H9 (cell line): ENCODE measurements around the gene SDHB. TPM values are rescaled to one million over a fixed set of nuclear protein-coding genes. Genes with fewer than 3 reads are reported as not detected.

Experiments used
- DNase-seq: peaks from one replicate; pipeline ENCODE4 v3.0.0-alpha.2; 2017
- H2AFZ ChIP-seq: one replicate; pipeline ENCODE4 v1.6.1; 2013; ENCODE audit warnings: mild to moderate bottlenecking, low read length, control low read depth, moderate library complexity
- H2AK5ac ChIP-seq: 2 replicates; pipeline ENCODE4 v1.6.1; 2013; ENCODE audit warnings: low read length, control low read depth, mixed read lengths; ENCODE audit not compliant: insufficient read length
- H2BK120ac ChIP-seq: one replicate; pipeline ENCODE4 v1.6.1; 2013; ENCODE audit warnings: low read depth, mild to moderate bottlenecking, low read length, control low read depth, inconsistent platforms; ENCODE audit not compliant: poor library complexity, severe bottlenecking
- H2BK12ac ChIP-seq: 2 replicates; pipeline ENCODE4 v1.6.1; 2013; ENCODE audit warnings: low read length, control low read depth, mixed read lengths, low read depth; ENCODE audit not compliant: insufficient read length
- H2BK15ac ChIP-seq: 2 replicates; pipeline ENCODE4 v1.6.1; 2013; ENCODE audit warnings: low read depth, low read length, control low read depth
- H2BK20ac ChIP-seq: one replicate; pipeline ENCODE4 v1.6.1; 2013; ENCODE audit warnings: low read depth, mild to moderate bottlenecking, low read length, control low read depth, inconsistent platforms; ENCODE audit not compliant: poor library complexity, severe bottlenecking
- H2BK5ac ChIP-seq: 2 replicates; pipeline ENCODE4 v1.6.1; 2013; ENCODE audit warnings: low read length, control low read depth, mixed read lengths; ENCODE audit not compliant: insufficient read length
- H3K14ac ChIP-seq: 2 replicates; pipeline ENCODE4 v1.6.1; 2013; ENCODE audit warnings: low read length, control low read depth; ENCODE audit not compliant: insufficient read depth
- H3K18ac ChIP-seq: 2 replicates; pipeline ENCODE4 v1.6.1; 2013; ENCODE audit warnings: low read depth, mild to moderate bottlenecking, mixed read lengths, low read length, control low read depth; ENCODE audit not compliant: insufficient read length
- H3K23ac ChIP-seq: 2 replicates; pipeline ENCODE4 v1.6.1; 2013; ENCODE audit warnings: low read length, control low read depth, mixed read lengths, low read depth; ENCODE audit not compliant: insufficient read length
- H3K23me2 ChIP-seq: 2 replicates; pipeline ENCODE4 v1.6.1; 2013; ENCODE audit warnings: low read depth, mild to moderate bottlenecking, mixed read lengths, low read length, control low read depth; ENCODE audit not compliant: insufficient read length, poor library complexity, severe bottlenecking
- H3K27ac ChIP-seq: 2 replicates; pipeline ENCODE4 v1.5.1; 2013; ENCODE audit warnings: low read length, control low read depth, mixed read lengths, low read depth; ENCODE audit not compliant: insufficient read length
- H3K27me3 ChIP-seq: 2 replicates; pipeline ENCODE4 v1.6.1; 2013; ENCODE audit warnings: low read length, control low read depth, inconsistent platforms; ENCODE audit not compliant: insufficient read depth
- H3K4ac ChIP-seq: 2 replicates; pipeline ENCODE4 v1.6.1; 2013; ENCODE audit warnings: low read depth, mild to moderate bottlenecking, control low read depth, inconsistent platforms, low read length, moderate library complexity
- H3K4me1 ChIP-seq: 2 replicates; pipeline ENCODE4 v1.6.1; 2013; ENCODE audit warnings: low read length, control low read depth, inconsistent platforms; ENCODE audit not compliant: insufficient read depth
- H3K4me2 ChIP-seq: 2 replicates; pipeline ENCODE4 v1.6.1; 2013; ENCODE audit warnings: low read length, control low read depth, mixed read lengths; ENCODE audit not compliant: insufficient read length, insufficient read depth
- H3K56ac ChIP-seq: 2 replicates; pipeline ENCODE4 v1.6.1; 2013; ENCODE audit warnings: low read depth, mild to moderate bottlenecking, mixed read lengths, low read length, control low read depth; ENCODE audit not compliant: insufficient read length
- H3K79me1 ChIP-seq: 2 replicates; pipeline ENCODE4 v1.6.1; 2013; ENCODE audit warnings: low read depth, mild to moderate bottlenecking, moderate library complexity, low read length, control low read depth, inconsistent platforms; ENCODE audit not compliant: insufficient read depth, poor library complexity, severe bottlenecking
- H3K79me2 ChIP-seq: 2 replicates; pipeline ENCODE4 v1.6.1; 2013; ENCODE audit warnings: low read length, control low read depth, inconsistent platforms; ENCODE audit not compliant: insufficient read depth
- H3K9ac ChIP-seq: 2 replicates; pipeline ENCODE4 v1.6.1; 2013; ENCODE audit warnings: low read length, control low read depth, mixed read lengths; ENCODE audit not compliant: insufficient read length; ENCODE audit errors: extremely low read depth
- H3K9me3 ChIP-seq: one replicate; pipeline ENCODE4 v1.6.1; 2013; ENCODE audit warnings: low read depth, low read length, inconsistent platforms; ENCODE audit not compliant: control insufficient read depth
- H3T11ph ChIP-seq: one replicate; pipeline ENCODE4 v1.6.1; 2013; ENCODE audit warnings: mild to moderate bottlenecking, low read length, control low read depth, inconsistent platforms
- H4K20me1 ChIP-seq: one replicate; pipeline ENCODE4 v1.6.1; 2013; ENCODE audit not compliant: control insufficient read depth, insufficient read length, insufficient read depth
- H4K5ac ChIP-seq: 2 replicates; pipeline ENCODE4 v1.6.1; 2013; ENCODE audit warnings: low read depth, mild to moderate bottlenecking, mixed read lengths, low read length, control low read depth; ENCODE audit not compliant: insufficient read length
- H4K8ac ChIP-seq: replicated peaks from 2 replicates; pipeline ENCODE4 v1.6.1; 2013; ENCODE audit warnings: low read length, control low read depth, mixed read lengths, low read depth; ENCODE audit not compliant: insufficient read length
- H4K91ac ChIP-seq: 2 replicates; pipeline ENCODE4 v1.6.1; 2013; ENCODE audit warnings: low read depth, mild to moderate bottlenecking, moderate library complexity, mixed read lengths, low read length, control low read depth; ENCODE audit not compliant: insufficient read length
- H3K27ac Mint-ChIP-seq, 3 experiments: 2 replicates in 2 of 3; 3 replicates in 1 of 3; pipeline ENCODE4 v1.8.0; 2020 to 2021; ENCODE audit warnings: mixed read lengths in 3 of 3, mild to moderate bottlenecking in 1 of 3, moderate library complexity in 1 of 3
- H3K27me3 Mint-ChIP-seq: 2 replicates; pipeline ENCODE4 v1.8.0; 2021; ENCODE audit warnings: low read depth, mild to moderate bottlenecking, moderate library complexity, mixed read lengths
- H3K36me3 Mint-ChIP-seq, 3 experiments: 2 replicates in 2 of 3; 3 replicates in 1 of 3; pipeline ENCODE4 v1.8.0; 2020 to 2021; ENCODE audit warnings: low read depth in 3 of 3, mixed read lengths in 3 of 3; ENCODE audit not compliant: insufficient read depth in 1 of 3
- H3K4me1 Mint-ChIP-seq, 2 experiments: 2 replicates each; pipeline ENCODE4 v1.8.0; 2020; ENCODE audit warnings: mixed read lengths in 2 of 2
- H3K4me3 Mint-ChIP-seq, 2 experiments: 2 replicates in 1 of 2; 3 replicates in 1 of 2; pipeline ENCODE4 v1.8.0; 2020 to 2021; ENCODE audit warnings: mild to moderate bottlenecking in 2 of 2, mixed read lengths in 2 of 2, moderate library complexity in 1 of 2
- H3K9me3 Mint-ChIP-seq, 2 experiments: 2 replicates in 1 of 2; 3 replicates in 1 of 2; pipeline ENCODE4 v1.8.0; 2020; ENCODE audit warnings: mild to moderate bottlenecking in 2 of 2, mixed read lengths in 2 of 2, moderate library complexity in 1 of 2
- WGBS: extraction: QIAGEN DNeasy Blood & Tissue Kit; methylation state at CpG from one replicate; pipeline ENCODE4 v1.1.7; 2013; ENCODE audit warnings: missing lambda C conversion rate, low lambda C conversion rate, mixed read lengths; ENCODE audit not compliant: insufficient read length; ENCODE audit errors: extremely low coverage; 5-methylcytosine and 5-hydroxymethylcytosine counted together
- total RNA-seq: library from RNA; stranded (reverse); gene quantifications from 2 replicates; pipeline ENCODE4 v1.2.1, GENCODE V29; 2021
- TF ChIP-seq, protein P1 (sequence below): fragments of 200-600 bp; sonication (generic); conservative IDR thresholded peaks from 3 replicates; pipeline ENCODE4 v1.8.0; 2021; ENCODE audit warnings: antibody characterized with exemption, mild to moderate bottlenecking

Gene SDHB
- total RNA-seq, 1 experiment from 2014 or later: 77.5 TPM

DNA sequence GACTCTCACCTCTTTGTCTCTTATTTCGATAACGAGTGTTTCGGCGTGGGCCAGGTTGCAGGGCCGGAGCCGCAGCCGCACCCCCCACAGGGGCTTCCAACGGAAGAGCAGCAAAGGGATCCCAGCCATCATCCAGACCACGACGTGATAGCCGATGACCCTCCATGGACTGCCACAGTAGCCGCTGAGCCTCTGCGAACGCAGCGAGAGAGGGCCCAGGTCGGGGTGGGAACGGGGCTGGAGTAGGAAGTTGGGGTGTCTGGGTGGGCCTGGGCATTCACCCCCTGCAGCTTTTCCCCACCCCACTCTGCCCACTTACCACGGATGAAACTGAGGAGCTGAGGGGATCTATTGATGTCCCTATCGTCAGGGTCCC is 48.5 kb downstream of the SDHB start:
- no CpG with 5 or more reads among the region's 19 CpGs for WGBS
- DNase-seq: no peak

More for the DNA sequence above, 48.5 kb downstream of the SDHB start:
- Histone ChIP-seq H4K8ac (no peak overlapping the region), H3K27ac (no peak overlapping the region), H3K56ac (no peak overlapping the region), H3K4ac (no peak overlapping the region), H2BK5ac (no peak overlapping the region), H3K27me3 (no peaks in the 10 kb centered on the region), H3K4me2 (no peak overlapping the region), H3K23ac (no peak overlapping the region), H4K20me1 (no peaks in the 10 kb centered on the region), H2AK5ac (no peak overlapping the region), H3K79me2 (no peaks in the 10 kb centered on the region), H3K79me1 (no peaks in the 10 kb centered on the region), H3K23me2 (no peaks in the 10 kb centered on the region), H3K14ac (no peak overlapping the region), H4K91ac (no peak overlapping the region), H2BK12ac (no peak overlapping the region), H2BK120ac (no peak overlapping the region), H3K4me1 (no peaks in the 10 kb centered on the region; the same call in 1 of the 2 replicates), H3K9ac (no peak overlapping the region), H3K18ac (no peak overlapping the region), H3T11ph (no peak overlapping the region), H3K9me3 (no peaks in the 10 kb centered on the region), H2AFZ (no peak overlapping the region), H2BK20ac (no peak overlapping the region), H2BK15ac (no peak overlapping the region), H4K5ac (no peak overlapping the region)
- Mint-ChIP-seq H3K4me3 (no peak overlapping the region), H3K9me3 (no peaks in the 10 kb centered on the region; a peak in 1 of 5 replicates), H3K27me3 (no peaks in the 10 kb centered on the region), H3K4me1 (peaks cover 10 to 30% of the 10 kb centered on the region in 2 experiments), H3K27ac (no peak overlapping the region; a peak in 1 of 7 replicates), H3K36me3 (peaks cover 5 to 39% (median 29%) of the 10 kb centered on the region in 3 experiments)
- TF ChIP-seq, protein P1, sequence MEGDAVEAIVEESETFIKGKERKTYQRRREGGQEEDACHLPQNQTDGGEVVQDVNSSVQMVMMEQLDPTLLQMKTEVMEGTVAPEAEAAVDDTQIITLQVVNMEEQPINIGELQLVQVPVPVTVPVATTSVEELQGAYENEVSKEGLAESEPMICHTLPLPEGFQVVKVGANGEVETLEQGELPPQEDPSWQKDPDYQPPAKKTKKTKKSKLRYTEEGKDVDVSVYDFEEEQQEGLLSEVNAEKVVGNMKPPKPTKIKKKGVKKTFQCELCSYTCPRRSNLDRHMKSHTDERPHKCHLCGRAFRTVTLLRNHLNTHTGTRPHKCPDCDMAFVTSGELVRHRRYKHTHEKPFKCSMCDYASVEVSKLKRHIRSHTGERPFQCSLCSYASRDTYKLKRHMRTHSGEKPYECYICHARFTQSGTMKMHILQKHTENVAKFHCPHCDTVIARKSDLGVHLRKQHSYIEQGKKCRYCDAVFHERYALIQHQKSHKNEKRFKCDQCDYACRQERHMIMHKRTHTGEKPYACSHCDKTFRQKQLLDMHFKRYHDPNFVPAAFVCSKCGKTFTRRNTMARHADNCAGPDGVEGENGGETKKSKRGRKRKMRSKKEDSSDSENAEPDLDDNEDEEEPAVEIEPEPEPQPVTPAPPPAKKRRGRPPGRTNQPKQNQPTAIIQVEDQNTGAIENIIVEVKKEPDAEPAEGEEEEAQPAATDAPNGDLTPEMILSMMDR: no peak
